C4-2B (cell line): ENCODE measurements around the gene ZNF853.

Experiments
- CTCF ChIP-seq: fragments of 450-650 bp; conservative IDR thresholded peaks from 2 replicates; pipeline ENCODE4 v1.5.1; 2017; ENCODE audit warnings: mild to moderate bottlenecking
- ZFX ChIP-seq: fragments of 450-650 bp; IDR thresholded peaks from 2 replicates; pipeline ENCODE4 v1.6.1; 2017

GRCh38 chr7:6612819-6613218 is 2.6 kb upstream of the ZNF853 start:
- no peak for TF ChIP-seq CTCF
- no peak for TF ChIP-seq ZFX
